ENCODE data around the gene LUZP1.

DNA sequence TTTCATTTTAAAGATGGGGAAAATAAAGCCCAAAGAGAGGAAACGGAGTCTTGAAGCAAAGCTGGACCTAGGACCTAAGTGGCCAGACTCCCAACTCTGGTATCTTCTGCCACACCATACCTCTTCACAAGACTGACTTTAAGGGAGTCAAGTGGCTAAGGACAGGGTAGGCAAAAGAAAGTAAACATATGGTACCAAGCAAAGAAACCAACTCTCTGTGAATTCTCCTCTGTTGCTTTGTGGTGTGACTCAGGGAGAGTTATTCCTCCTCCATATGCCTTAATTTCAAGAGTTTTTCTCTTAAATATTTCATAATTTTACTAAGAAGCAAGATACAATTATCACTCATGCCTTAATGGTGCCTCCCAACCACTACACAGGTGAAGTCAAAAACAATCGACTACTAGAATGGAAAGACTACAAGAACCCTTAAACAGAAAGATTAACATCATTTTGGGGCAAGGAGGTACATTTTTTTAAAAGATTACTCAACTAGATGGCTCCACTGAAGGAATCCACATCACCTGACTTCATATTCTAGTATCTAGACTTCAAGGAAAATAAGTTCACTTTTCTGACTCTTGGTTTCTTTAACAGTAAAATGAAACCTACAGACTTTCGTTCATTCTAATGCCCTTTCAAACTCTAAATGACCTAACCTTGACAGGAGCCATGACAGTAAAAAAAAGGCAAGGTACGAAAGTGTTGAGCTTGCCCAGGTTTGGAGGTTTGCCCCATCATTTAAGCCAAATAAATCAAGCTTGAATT is 44.2 kb downstream of the LUZP1 start:
- TF ChIP-seq CTCF (IDR thresholded peaks at IDR 0.05; ENCODE audit: low read depth, low read length, missing input control) (no peak), REST (IDR thresholded peaks at IDR 0.05) (no peak), EGR1 (IDR thresholded peaks at IDR 0.05; ENCODE audit: low read depth in 2 of 2) (no peak), JUND (IDR thresholded peaks at IDR 0.05) (no peak), RAD21 (IDR thresholded peaks at IDR 0.05) (no peak), GABPA (IDR thresholded peaks at IDR 0.05 in 1 of 2, conservative IDR thresholded peaks at IDR 0.05 in 1 of 2) (no peak), TAF1 (conservative IDR thresholded peaks at IDR 0.05) (no peak), ZBTB33 (IDR thresholded peaks at IDR 0.05) (no peak), FOXA1 (IDR thresholded peaks at IDR 0.05) (no peak), SP1 (IDR thresholded peaks at IDR 0.05) (no peak), HNF4G (IDR thresholded peaks at IDR 0.05) (no peak)
- TF ChIP-seq, protein P1, sequence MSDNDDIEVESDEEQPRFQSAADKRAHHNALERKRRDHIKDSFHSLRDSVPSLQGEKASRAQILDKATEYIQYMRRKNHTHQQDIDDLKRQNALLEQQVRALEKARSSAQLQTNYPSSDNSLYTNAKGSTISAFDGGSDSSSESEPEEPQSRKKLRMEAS (IDR thresholded peaks at IDR 0.05) = no peak

All from liver (tissue), 3 donors.